ENCODE data around the gene IMPDH1. TPM values are rescaled to one million over a fixed set of nuclear protein-coding genes. Genes with fewer than 3 reads are reported as not detected.

Gene IMPDH1
- total RNA-seq, 1 donor from 2014 or later: 64.3 TPM

DNA sequence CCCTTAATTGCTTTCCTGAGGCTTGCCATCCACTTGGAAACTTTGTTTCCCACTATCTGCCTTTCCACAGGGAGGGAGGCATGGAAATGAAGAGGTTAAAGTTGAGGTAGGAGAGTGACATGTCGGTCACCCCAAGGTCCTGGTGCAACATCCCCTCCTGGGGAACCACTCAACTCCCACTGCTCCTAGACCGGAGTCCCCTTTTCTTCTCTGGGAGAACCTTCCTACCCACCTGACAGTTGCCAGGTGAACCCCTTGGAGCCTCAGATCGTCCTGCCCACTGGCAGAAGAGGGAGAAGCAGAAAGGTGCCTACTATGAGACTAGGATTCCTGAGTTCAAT, 21.7 kb downstream of the IMPDH1 start:
- H3K4me3 ChIP-seq (ENCODE audit: low read depth, low read length): no peak overlapping the region
- no peak for TF ChIP-seq CTCF (conservative IDR thresholded peaks at IDR 0.05; ENCODE audit: low read depth, low read length)
- no peak for DNase-seq (ENCODE audit: low read depth)

DNA sequence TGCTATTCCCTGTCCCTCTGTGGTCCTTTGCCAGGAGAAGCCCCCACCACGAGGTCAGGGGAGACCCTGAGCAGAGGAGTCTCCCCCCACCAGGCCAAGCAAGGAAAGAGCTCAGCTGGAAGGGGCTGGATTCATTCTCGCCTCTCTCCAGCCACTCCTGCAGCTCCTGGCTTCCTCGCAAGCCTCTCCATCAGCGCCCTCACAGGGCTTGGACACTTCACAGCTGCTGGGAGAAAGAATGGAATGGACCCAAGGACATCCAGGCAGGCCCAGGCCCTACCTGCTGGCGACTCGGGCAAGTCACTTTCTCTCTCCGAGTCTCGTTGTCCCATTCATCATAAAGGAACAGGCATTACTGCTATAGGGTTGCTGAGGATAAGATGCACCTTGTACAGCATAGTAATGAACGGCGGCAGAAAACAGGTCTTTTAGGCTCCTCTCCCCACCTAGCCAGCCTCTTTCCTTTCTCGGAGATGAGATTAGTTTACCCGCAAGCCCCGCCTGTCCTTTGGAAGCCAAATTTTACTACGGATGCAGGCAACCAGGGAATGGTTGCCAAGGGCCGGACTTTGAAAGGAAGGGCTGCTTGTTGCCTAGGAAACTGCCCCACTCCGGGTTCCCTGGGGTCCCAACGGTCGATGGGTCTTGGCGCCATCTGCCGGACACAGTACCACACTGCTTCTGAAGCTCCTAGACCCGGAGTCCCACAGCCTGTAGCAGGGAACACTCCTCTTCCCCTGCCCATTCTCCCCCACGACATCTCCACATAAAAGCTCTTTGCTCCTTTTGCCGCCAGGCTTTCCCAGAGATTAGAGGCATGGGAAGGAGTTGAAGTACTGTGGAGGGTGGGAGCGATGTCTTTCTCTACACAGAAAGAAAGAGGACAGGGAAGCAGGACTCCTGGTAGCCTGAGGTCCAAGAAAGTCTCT, 22.3 kb downstream of the IMPDH1 start:
- no peak for DNase-seq (ENCODE audit: low read depth)
- no peak overlapping the region for H3K4me3 ChIP-seq (ENCODE audit: low read depth, low read length)
- peak; percentile 92 for TF ChIP-seq CTCF (conservative IDR thresholded peaks at IDR 0.05; ENCODE audit: low read depth, low read length)

DNA sequence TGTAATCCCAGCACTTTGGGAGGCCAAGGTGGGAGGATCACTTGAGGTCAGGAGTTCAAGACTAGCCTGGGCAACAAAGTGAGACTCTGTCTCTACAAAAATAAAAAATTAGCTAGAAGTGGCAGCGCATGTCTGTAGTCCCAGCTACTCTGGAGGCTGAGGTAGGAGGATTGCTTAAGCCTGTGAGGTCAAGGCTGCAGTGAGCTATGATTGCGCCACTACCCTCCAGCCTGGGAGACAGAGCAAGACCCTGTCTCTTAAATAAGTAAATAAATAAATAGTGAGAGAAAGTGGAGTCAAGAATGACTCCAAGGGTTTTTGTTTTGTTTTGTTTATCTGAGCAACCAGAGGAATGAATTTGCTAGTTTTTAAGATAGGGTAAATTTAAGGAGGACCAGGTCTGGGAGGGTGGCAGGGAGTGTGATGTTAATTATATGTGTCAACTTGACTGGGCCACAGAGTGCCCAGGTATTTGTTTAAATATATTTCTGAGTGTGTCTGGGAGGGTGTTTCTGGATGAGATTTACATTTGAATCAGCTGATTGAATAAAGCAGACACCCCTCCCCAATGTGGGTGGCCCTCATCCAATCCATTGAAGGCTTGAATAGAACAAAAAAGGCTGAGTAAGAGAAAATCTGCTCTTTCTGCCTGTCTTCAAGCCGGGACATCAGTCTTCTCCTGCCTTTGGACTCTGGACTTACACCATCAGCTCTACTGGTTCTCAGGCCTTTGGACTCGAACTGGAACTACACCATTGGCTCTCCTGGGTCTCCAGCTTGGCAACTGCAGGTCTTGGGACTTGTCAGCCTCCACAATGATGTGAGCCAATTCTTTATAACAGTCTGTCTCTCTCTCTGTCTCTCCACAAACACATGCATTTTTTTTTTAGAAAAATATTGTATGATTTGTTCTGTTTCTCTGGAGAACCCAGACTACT, 23.5 kb downstream of the IMPDH1 start:
- no peak for TF ChIP-seq CTCF (conservative IDR thresholded peaks at IDR 0.05; ENCODE audit: low read depth, low read length)
- H3K4me3 ChIP-seq (ENCODE audit: low read depth, low read length): no peak overlapping the region
- no peak for DNase-seq (ENCODE audit: low read depth)

DNA sequence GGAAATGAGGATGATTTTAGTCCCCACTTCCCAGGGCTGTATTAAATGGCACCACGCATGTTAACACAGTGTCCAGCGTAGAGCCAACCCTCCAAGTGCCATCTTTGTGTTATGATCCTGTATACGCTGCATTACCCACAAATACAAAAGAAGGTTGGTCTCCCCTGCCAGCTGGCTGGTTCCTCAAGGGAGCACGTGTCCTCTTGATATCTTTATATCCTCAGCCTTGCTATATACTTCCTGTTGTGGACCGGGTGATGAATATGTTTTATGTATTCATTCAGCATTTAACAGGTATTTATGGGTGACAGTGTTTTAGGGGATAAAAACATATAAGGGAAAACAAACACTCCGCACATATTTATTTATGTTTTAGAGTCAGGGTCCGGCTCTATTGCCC, 25.1 kb downstream of the IMPDH1 start:
- no peak overlapping the region for H3K4me3 ChIP-seq (ENCODE audit: low read depth, low read length)
- no peak for DNase-seq (ENCODE audit: low read depth)
- no peak for TF ChIP-seq CTCF (conservative IDR thresholded peaks at IDR 0.05; ENCODE audit: low read depth, low read length)

DNA sequence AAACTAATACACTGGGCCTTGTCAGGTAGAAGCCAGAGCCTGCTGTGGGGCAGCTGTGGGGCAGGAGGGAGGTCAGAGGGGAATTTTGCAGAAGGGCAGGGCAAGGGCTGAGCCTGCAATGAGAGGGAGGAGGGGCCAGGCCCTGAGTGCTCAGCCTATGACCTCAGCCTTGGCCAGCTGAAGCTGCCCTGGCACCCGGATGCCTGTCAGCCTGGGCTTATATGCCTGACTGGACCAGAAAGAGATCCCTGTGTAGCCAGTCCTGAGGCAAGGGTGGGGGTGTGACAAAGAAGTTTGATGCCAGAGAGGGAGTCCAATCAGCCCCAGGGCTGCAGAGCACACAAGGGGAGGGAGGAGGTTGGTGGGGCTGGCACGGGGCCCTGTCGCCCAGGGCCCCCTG, 26.0 kb downstream of the IMPDH1 start:
- H3K4me3 ChIP-seq (ENCODE audit: low read depth, low read length): no peak overlapping the region
- no peak for TF ChIP-seq CTCF (conservative IDR thresholded peaks at IDR 0.05; ENCODE audit: low read depth, low read length)
- no peak for DNase-seq (ENCODE audit: low read depth)

DNA sequence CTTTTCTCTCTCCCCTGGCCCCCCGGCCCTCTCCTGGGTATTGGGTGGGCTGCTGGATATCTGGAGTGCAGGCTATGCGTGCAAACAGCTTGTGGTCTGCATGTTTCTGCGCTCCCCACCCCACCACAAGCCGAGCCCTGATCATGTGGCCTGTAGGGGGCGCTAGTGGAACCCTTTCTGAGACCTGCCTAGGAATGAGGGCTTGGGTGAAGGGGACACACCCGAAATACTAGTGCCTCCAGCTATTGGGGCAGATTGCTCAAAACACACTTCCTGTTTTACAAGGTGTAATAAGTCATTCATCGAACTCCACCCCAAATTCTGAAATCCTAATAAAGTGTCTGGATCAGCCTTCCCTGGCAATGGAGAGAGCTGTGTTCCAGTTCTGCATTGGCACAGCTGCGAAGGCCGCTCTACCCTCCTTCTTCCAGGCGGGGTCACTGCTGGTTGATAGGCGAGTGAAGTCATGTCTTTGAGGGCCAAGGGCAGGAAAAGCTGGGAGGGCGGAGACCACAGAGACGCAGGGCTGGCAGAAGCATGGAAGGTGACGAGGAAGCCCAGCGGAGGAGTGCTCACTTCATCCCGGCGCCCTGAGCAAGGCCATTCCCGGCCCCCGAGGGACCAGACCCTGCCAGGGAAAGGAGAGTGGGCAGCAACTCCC, 28.5 kb downstream of the IMPDH1 start:
- DNase-seq (ENCODE audit: low read depth): no peak
- no peak overlapping the region for H3K4me3 ChIP-seq (ENCODE audit: low read depth, low read length)
- TF ChIP-seq CTCF (conservative IDR thresholded peaks at IDR 0.05; ENCODE audit: low read depth, low read length): peak; percentile 68
